ENCODE results near the gene NTN1.

GRCh38 chr17:8976638-8977037, 44.7 kb upstream of the NTN1 start:
- TF ChIP-seq CTCF (conservative IDR thresholded peaks at IDR 0.05; ENCODE audit: low read length) (no peak), EZH2phosphoT487 (IDR thresholded peaks at IDR 0.05; ENCODE audit: borderline replicate concordance, low read depth, low read length) (no peak)

All from OCI-LY7 (cell line).